Activated T-helper 1 cell treated with anti-CD3 and anti-CD28 coated beads, Interleukin-12 subunit alpha, Interleukin-12 subunit beta, Interleukin-2, Interleukin-4 antibody, amounts not matched to agents 30 ng/mL and 10 ng/mL and 1 ng/mL, durations not matched to agents 14 hours and 24 hours and 36 hours (primary cell): Measurements from ENCODE around the gene COL7A1. TPM values are rescaled to one million over a fixed set of nuclear protein-coding genes. Genes with fewer than 3 reads are reported as not detected.

Source experiments
- DNase-seq: peaks from one replicate; pipeline ENCODE4 v3.0.0; 2021; ENCODE audit warnings: low spot score
- H3K27ac Mint-ChIP-seq: one replicate; pipeline ENCODE4 v1.8.0; 2021; ENCODE audit warnings: mild to moderate bottlenecking, mixed read lengths
- H3K27me3 Mint-ChIP-seq: one replicate; pipeline ENCODE4 v1.8.0; 2022; ENCODE audit warnings: mild to moderate bottlenecking, moderate library complexity, mixed read lengths; ENCODE audit not compliant: insufficient read depth
- H3K36me3 Mint-ChIP-seq: one replicate; pipeline ENCODE4 v1.8.0; 2021; ENCODE audit warnings: low read depth, mixed read lengths
- H3K4me1 Mint-ChIP-seq: one replicate; pipeline ENCODE4 v1.8.0; 2021; ENCODE audit warnings: low read depth, mixed read lengths
- H3K4me3 Mint-ChIP-seq: one replicate; pipeline ENCODE4 v1.8.0; 2021; ENCODE audit warnings: mild to moderate bottlenecking, moderate library complexity, mixed read lengths
- H3K9me3 Mint-ChIP-seq: one replicate; pipeline ENCODE4 v1.8.0; 2021; ENCODE audit warnings: mixed read lengths
- intact Hi-C: fragments of 100-400 bp; cut with micrococcal nuclease; formaldehyde crosslinking; loops from one replicate; pipeline ENCODE4 v1.15.1; 2024
- total RNA-seq: library from RNA; stranded (reverse); gene quantifications from 2 replicates; pipeline ENCODE4 v1.2.3, GENCODE V29; 2022

COL7A1 gene
- 0.39 and 0.83 TPM in 2 replicates for total RNA-seq

- Mint-ChIP-seq H3K36me3 (peaks cover 11% of the 10 kb centered on the region), H3K4me1 (no peaks in the 10 kb centered on the region), H3K9me3 (no peaks in the 10 kb centered on the region), H3K27ac (no peak within 1 kb of the TSS), H3K27me3 (peaks cover 14% of the 10 kb centered on the region), H3K4me3 (no peak within 1 kb of the TSS)
- intact Hi-C loops = no loop called here
- DNase-seq = no peak
These were observed at the start of gene COL7A1 for GRCh38 chr3:48595075-48595525. Gene COL7A1 (minus strand): TSS chr3:48595329. CDS start chr3:48595159, 170 bp downstream.

GRCh38 chr3:48642605-48643004 is 47.5 kb upstream of the COL7A1 start:
- Mint-ChIP-seq H3K9me3 (no peaks in the 10 kb centered on the region), H3K4me1 (no peaks in the 10 kb centered on the region), H3K36me3 (no peaks in the 10 kb centered on the region), H3K27me3 (no peaks in the 10 kb centered on the region), H3K4me3 (no peak overlapping the region), H3K27ac (no peak overlapping the region)
- intact Hi-C loops = no loop called here
- no peak for DNase-seq

GRCh38 chr3:48641396-48641795 is 46.3 kb upstream of the COL7A1 start:
- H3K4me1 Mint-ChIP-seq = no peaks in the 10 kb centered on the region
- no peak for DNase-seq
- no peaks in the 10 kb centered on the region for H3K27me3 Mint-ChIP-seq
- H3K4me3 Mint-ChIP-seq = no peak overlapping the region
- H3K36me3 Mint-ChIP-seq = no peaks in the 10 kb centered on the region
- intact Hi-C loops = no loop called here
- no peak overlapping the region for H3K27ac Mint-ChIP-seq
- H3K9me3 Mint-ChIP-seq = no peaks in the 10 kb centered on the region

- no peak overlapping the region for H3K4me3 Mint-ChIP-seq
- no peak for DNase-seq
- intact Hi-C loops = loop anchor here (10.0 kb wide), 1 partner anchor 235 kb away; no protein-coding TSS in a partner anchor
- H3K27ac Mint-ChIP-seq = no peak overlapping the region
- peaks cover 6% of the 10 kb centered on the region for H3K4me1 Mint-ChIP-seq
- no peaks in the 10 kb centered on the region for H3K9me3 Mint-ChIP-seq
- H3K27me3 Mint-ChIP-seq = no peaks in the 10 kb centered on the region
- no peaks in the 10 kb centered on the region for H3K36me3 Mint-ChIP-seq
These were observed 44.9 kb upstream of the COL7A1 start for GRCh38 chr3:48639944-48640606.

- Mint-ChIP-seq H3K27ac (no peak overlapping the region), H3K36me3 (peaks cover 4% of the 10 kb centered on the region), H3K9me3 (no peaks in the 10 kb centered on the region), H3K4me1 (peaks cover 20% of the 10 kb centered on the region), H3K4me3 (peak overlapping the region; percentile 68), H3K27me3 (no peaks in the 10 kb centered on the region)
- no peak for DNase-seq
- intact Hi-C loops = loop anchor here (10.0 kb wide), 1 partner anchor 233 kb away; no protein-coding TSS in a partner anchor
These were observed 42.2 kb upstream of the COL7A1 start for GRCh38 chr3:48637305-48637704.

- Mint-ChIP-seq H3K27me3 (no peaks in the 10 kb centered on the region), H3K27ac (no peak overlapping the region), H3K4me3 (peak overlapping the region; percentile 89), H3K9me3 (no peaks in the 10 kb centered on the region), H3K36me3 (peaks cover 7% of the 10 kb centered on the region), H3K4me1 (peaks cover 20% of the 10 kb centered on the region)
- DNase-seq = no peak
- intact Hi-C loops = loop anchor here (10.0 kb wide), 1 partner anchor 231 kb away; no protein-coding TSS in a partner anchor
These were observed 41.1 kb upstream of the COL7A1 start for GRCh38 chr3:48636149-48636655.

- peak within 1 kb of the TSS; percentile 89 for H3K4me3 Mint-ChIP-seq
- no peaks in the 10 kb centered on the region for H3K9me3 Mint-ChIP-seq
- DNase-seq = peak; percentile 96
- H3K36me3 Mint-ChIP-seq = peaks cover 7% of the 10 kb centered on the region
- peaks cover 20% of the 10 kb centered on the region for H3K4me1 Mint-ChIP-seq
- H3K27me3 Mint-ChIP-seq = no peaks in the 10 kb centered on the region
- intact Hi-C loops = loop anchor here (1.0 to 10.0 kb wide), 10 partner anchors 21 to 447 kb away; partner anchors contain the start of genes ATRIP, CDC25A, NME6 and UQCRC1
- peak within 1 kb of the TSS; percentile 87 for H3K27ac Mint-ChIP-seq
These were observed 40.3 kb upstream of the COL7A1 start, which contains the start of gene SLC26A6 for GRCh38 chr3:48635222-48636021. Gene SLC26A6 (minus strand): TSS chr3:48635461. CDS start chr3:48635393, 68 bp downstream.

- no peaks in the 10 kb centered on the region for H3K27me3 Mint-ChIP-seq
- peak overlapping the region; percentile 89 for H3K4me3 Mint-ChIP-seq
- no peak overlapping the region for H3K27ac Mint-ChIP-seq
- H3K36me3 Mint-ChIP-seq = peaks cover 9% of the 10 kb centered on the region
- peak; percentile 44 for DNase-seq
- no peaks in the 10 kb centered on the region for H3K9me3 Mint-ChIP-seq
- intact Hi-C loops = loop anchor here (1.0 to 10.0 kb wide), 10 partner anchors 20 to 446 kb away; partner anchors contain the start of genes ATRIP, CDC25A, NME6 and UQCRC1
- peaks cover 20% of the 10 kb centered on the region for H3K4me1 Mint-ChIP-seq
These were observed 39.6 kb upstream of the COL7A1 start for GRCh38 chr3:48634661-48635221.

GRCh38 chr3:48633743-48634142 is 38.6 kb upstream of the COL7A1 start:
- Mint-ChIP-seq H3K9me3 (no peaks in the 10 kb centered on the region), H3K4me3 (peak overlapping the region; percentile 89), H3K27ac (no peak overlapping the region), H3K36me3 (peaks cover 9% of the 10 kb centered on the region), H3K27me3 (no peaks in the 10 kb centered on the region), H3K4me1 (peaks cover 20% of the 10 kb centered on the region)
- intact Hi-C loops = loop anchor here (2.0 to 10.0 kb wide), 2 partner anchors 187 to 229 kb away; partner anchors contain the start of gene ATRIP
- no peak for DNase-seq

- H3K4me1 Mint-ChIP-seq = peaks cover 20% of the 10 kb centered on the region
- no peak for DNase-seq
- no peaks in the 10 kb centered on the region for H3K9me3 Mint-ChIP-seq
- intact Hi-C loops = loop anchor here (10.0 kb wide), 1 partner anchor 228 kb away; no protein-coding TSS in a partner anchor
- H3K27ac Mint-ChIP-seq = no peak overlapping the region
- peak overlapping the region; percentile 89 for H3K4me3 Mint-ChIP-seq
- peaks cover 9% of the 10 kb centered on the region for H3K36me3 Mint-ChIP-seq
- H3K27me3 Mint-ChIP-seq = no peaks in the 10 kb centered on the region
These were observed 38.1 kb upstream of the COL7A1 start for GRCh38 chr3:48633256-48633655.

- H3K9me3 Mint-ChIP-seq = no peaks in the 10 kb centered on the region
- no peak overlapping the region for H3K27ac Mint-ChIP-seq
- intact Hi-C loops = loop anchor here (10.0 kb wide), 1 partner anchor 227 kb away; no protein-coding TSS in a partner anchor
- peaks cover 20% of the 10 kb centered on the region for H3K4me1 Mint-ChIP-seq
- no peaks in the 10 kb centered on the region for H3K27me3 Mint-ChIP-seq
- H3K4me3 Mint-ChIP-seq = peak overlapping the region; percentile 51
- DNase-seq = no peak
- peaks cover 16% of the 10 kb centered on the region for H3K36me3 Mint-ChIP-seq
These were observed 36.7 kb upstream of the COL7A1 start for GRCh38 chr3:48631516-48632448.
